ENCODE measurements around the gene ADISSP. TPM values are rescaled to one million over a fixed set of nuclear protein-coding genes. Genes with fewer than 3 reads are reported as not detected.

The ADISSP gene
- total and polyA plus RNA-seq, 2 donors (not counting 3 experiments of a cell fraction or from before 2014, with no cell fraction given): 55.0 to 67.5 TPM

GRCh38 chr20:3749087-3749688 lies 18.4 kb downstream of the ADISSP start:
- ChIA-PET CTCF (interaction anchor here (0.6 to 5.6 kb wide), 9 partner anchors 9 to 75 kb away, joined by 3 to 75 read pairs (median 5); partner anchors contain the start of genes ADISSP and SPEF1), POLR2A (no interaction called here)
- H3K4me3 ChIP-seq (replicated peaks in 1 of 3; ENCODE audit: insufficient read depth in 1 of 3, low read depth in 1 of 3, low read length in 3 of 3): no peak overlapping the region
- H3K36me3 ChIP-seq (ENCODE audit: control insufficient read depth in 2 of 2, extremely low read depth in 1 of 2, insufficient read depth in 2 of 2, low read length in 2 of 2): peaks cover 0 to 3% of the 10 kb centered on the region in 2 experiments
- H3K9me3 ChIP-seq (replicated peaks; ENCODE audit: control insufficient read depth, insufficient read depth, low read length): no peaks in the 10 kb centered on the region
- dilution Hi-C loops (cut with MboI; ENCODE audit: extremely low pct_ligation_motif_present, low sequenced_read_pairs) (no loop called here), intact Hi-C loops (cut with micrococcal nuclease) (loop anchor here (1.0 kb wide), 1 partner anchor 33 kb away; no protein-coding TSS in a partner anchor)
- no peak overlapping the region for H2AFZ ChIP-seq (ENCODE audit: low read depth, low read length)
- no peak overlapping the region for H3K9ac ChIP-seq (replicated peaks; ENCODE audit: extremely low read depth, insufficient read depth, low read length)
- no peaks in the 10 kb centered on the region for H4K20me1 ChIP-seq (replicated peaks; ENCODE audit: control insufficient read depth, extremely low read depth, insufficient read depth, low read length)
- no peaks in the 10 kb centered on the region for H3K27me3 ChIP-seq (ENCODE audit: control insufficient read depth in 2 of 2, insufficient read depth in 2 of 2, low read length in 2 of 2)
- H3K4me1 ChIP-seq (ENCODE audit: control insufficient read depth, extremely low read depth, insufficient read depth, low read length): no peaks in the 10 kb centered on the region
- no peaks in the 10 kb centered on the region for H3K79me2 ChIP-seq (ENCODE audit: control insufficient read depth, insufficient read depth, low read length)
- no TSS peak for BruUV-seq (replicated peaks)
- H3K9me1 ChIP-seq (replicated peaks; ENCODE audit: control insufficient read depth, extremely low read depth, insufficient read depth, low read length): no peaks in the 10 kb centered on the region
- TF ChIP-seq FOS (IDR thresholded peaks at IDR 0.05; ENCODE audit: borderline replicate concordance, insufficient read depth, low read length) (no peak), JUN (IDR thresholded peaks at IDR 0.05; ENCODE audit: borderline replicate concordance, insufficient read depth, insufficient read length, low read depth) (no peak), GATA2 (IDR thresholded peaks at IDR 0.05; ENCODE audit: insufficient read depth, insufficient read length, low read depth, low read length) (no peak), POLR2AphosphoS5 (IDR thresholded peaks at IDR 0.05; ENCODE audit: insufficient read depth, low read depth, low read length) (no peak), POLR2A (IDR thresholded peaks at IDR 0.05; ENCODE audit: low read depth, low read length) (no peak), EZH2 (IDR thresholded peaks at IDR 0.05; ENCODE audit: borderline replicate concordance, low read depth, low read length, severe bottlenecking) (no peak)
- no peak overlapping the region for H3K4me2 ChIP-seq (ENCODE audit: insufficient read depth, low read length)
- FAIRE-seq (no peak), DNase-seq (ENCODE audit: low read depth, low spot score) (no peak)
- H3K27ac ChIP-seq (ENCODE audit: insufficient read depth, low read depth, low read length): no peak overlapping the region

DNA sequence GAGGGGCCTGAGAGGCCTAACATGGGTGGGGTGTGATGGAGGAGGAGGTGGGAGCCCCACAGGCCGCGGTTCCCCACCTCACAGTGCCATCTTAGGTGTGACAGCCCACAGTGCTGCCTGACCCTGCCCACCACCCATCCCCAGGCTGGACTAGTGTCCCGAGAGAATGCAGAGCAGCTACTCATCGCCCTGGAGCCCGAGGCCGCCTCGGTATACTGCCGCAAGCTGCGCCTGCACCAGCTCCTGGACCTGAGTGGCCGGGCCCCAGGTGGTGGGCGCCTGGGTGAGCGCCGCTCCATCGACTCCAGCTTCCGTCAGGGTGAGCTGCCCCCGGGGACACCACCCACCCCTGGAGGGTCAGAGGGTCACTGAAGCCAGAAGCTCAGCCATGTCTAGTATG lies 19.5 kb downstream of the ADISSP start:
- CTCF ChIA-PET: interaction anchor here (1.2 to 5.6 kb wide), 8 partner anchors 9 to 74 kb away, joined by 3 to 75 read pairs (median 4); partner anchors contain the start of genes ADISSP and SPEF1
- TF ChIP-seq FOS (IDR thresholded peaks at IDR 0.05; ENCODE audit: borderline replicate concordance, insufficient read depth, low read length) (no peak), EZH2 (IDR thresholded peaks at IDR 0.05; ENCODE audit: borderline replicate concordance, low read depth, low read length, severe bottlenecking) (no peak), POLR2AphosphoS5 (IDR thresholded peaks at IDR 0.05; ENCODE audit: insufficient read depth, low read depth, low read length) (no peak), MAX (IDR thresholded peaks at IDR 0.05; ENCODE audit: insufficient read depth, insufficient read length) (no peak), MYC (IDR thresholded peaks at IDR 0.05; ENCODE audit: low read depth, low read length) (no peak), GATA2 (IDR thresholded peaks at IDR 0.05; ENCODE audit: insufficient read depth, insufficient read length, low read depth, low read length) (no peak), JUN (IDR thresholded peaks at IDR 0.05; ENCODE audit: borderline replicate concordance, insufficient read depth, insufficient read length, low read depth) (no peak), POLR2A (IDR thresholded peaks at IDR 0.05; ENCODE audit: low read depth, low read length) (no peak)
- TF ChIP-seq, protein P1, sequence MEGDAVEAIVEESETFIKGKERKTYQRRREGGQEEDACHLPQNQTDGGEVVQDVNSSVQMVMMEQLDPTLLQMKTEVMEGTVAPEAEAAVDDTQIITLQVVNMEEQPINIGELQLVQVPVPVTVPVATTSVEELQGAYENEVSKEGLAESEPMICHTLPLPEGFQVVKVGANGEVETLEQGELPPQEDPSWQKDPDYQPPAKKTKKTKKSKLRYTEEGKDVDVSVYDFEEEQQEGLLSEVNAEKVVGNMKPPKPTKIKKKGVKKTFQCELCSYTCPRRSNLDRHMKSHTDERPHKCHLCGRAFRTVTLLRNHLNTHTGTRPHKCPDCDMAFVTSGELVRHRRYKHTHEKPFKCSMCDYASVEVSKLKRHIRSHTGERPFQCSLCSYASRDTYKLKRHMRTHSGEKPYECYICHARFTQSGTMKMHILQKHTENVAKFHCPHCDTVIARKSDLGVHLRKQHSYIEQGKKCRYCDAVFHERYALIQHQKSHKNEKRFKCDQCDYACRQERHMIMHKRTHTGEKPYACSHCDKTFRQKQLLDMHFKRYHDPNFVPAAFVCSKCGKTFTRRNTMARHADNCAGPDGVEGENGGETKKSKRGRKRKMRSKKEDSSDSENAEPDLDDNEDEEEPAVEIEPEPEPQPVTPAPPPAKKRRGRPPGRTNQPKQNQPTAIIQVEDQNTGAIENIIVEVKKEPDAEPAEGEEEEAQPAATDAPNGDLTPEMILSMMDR (IDR thresholded peaks at IDR 0.05; ENCODE audit: extremely low read depth in 1 of 2, insufficient read depth in 1 of 2, low read depth in 1 of 2, low read length in 2 of 2): no peak
- no TSS peak for BruUV-seq (replicated peaks)

More for the DNA sequence above, 19.5 kb downstream of the ADISSP start:
- Histone ChIP-seq H3K4me2 (ENCODE audit: insufficient read depth, low read length) (no peak overlapping the region), H2AFZ (ENCODE audit: low read depth, low read length) (no peak overlapping the region), H3K36me3 (ENCODE audit: control insufficient read depth in 2 of 2, extremely low read depth in 1 of 2, insufficient read depth in 2 of 2, low read length in 2 of 2) (peaks cover 0 to 3% of the 10 kb centered on the region in 2 experiments), H3K27me3 (ENCODE audit: control insufficient read depth in 2 of 2, insufficient read depth in 2 of 2, low read length in 2 of 2) (no peaks in the 10 kb centered on the region), H3K9me3 (replicated peaks; ENCODE audit: control insufficient read depth, insufficient read depth, low read length) (no peaks in the 10 kb centered on the region), H3K9ac (replicated peaks; ENCODE audit: extremely low read depth, insufficient read depth, low read length) (no peak overlapping the region), H3K9me1 (replicated peaks; ENCODE audit: control insufficient read depth, extremely low read depth, insufficient read depth, low read length) (no peaks in the 10 kb centered on the region), H3K4me1 (ENCODE audit: control insufficient read depth, extremely low read depth, insufficient read depth, low read length) (no peaks in the 10 kb centered on the region), H3K27ac (ENCODE audit: insufficient read depth, low read depth, low read length) (no peak overlapping the region), H3K4me3 (replicated peaks in 1 of 3; ENCODE audit: insufficient read depth in 1 of 3, low read depth in 1 of 3, low read length in 3 of 3) (no peak overlapping the region), H4K20me1 (replicated peaks; ENCODE audit: control insufficient read depth, extremely low read depth, insufficient read depth, low read length) (no peaks in the 10 kb centered on the region), H3K79me2 (ENCODE audit: control insufficient read depth, insufficient read depth, low read length) (no peaks in the 10 kb centered on the region)
- POLR2A ChIA-PET: no interaction called here
- FAIRE-seq (no peak), DNase-seq (ENCODE audit: low read depth, low spot score) (no peak)
- intact Hi-C loops (cut with micrococcal nuclease) (no loop called here), dilution Hi-C loops (cut with MboI; ENCODE audit: extremely low pct_ligation_motif_present, low sequenced_read_pairs) (no loop called here)

Measured in endothelial cell of umbilical vein (primary cell).